Measurements from ENCODE around the gene TSPAN12. TPM values are rescaled to one million over a fixed set of nuclear protein-coding genes. Genes with fewer than 3 reads are reported as not detected.

Gene TSPAN12
- total and polyA plus RNA-seq, 12 donors = 9.4 to 166 (median 80.6) TPM

DNA sequence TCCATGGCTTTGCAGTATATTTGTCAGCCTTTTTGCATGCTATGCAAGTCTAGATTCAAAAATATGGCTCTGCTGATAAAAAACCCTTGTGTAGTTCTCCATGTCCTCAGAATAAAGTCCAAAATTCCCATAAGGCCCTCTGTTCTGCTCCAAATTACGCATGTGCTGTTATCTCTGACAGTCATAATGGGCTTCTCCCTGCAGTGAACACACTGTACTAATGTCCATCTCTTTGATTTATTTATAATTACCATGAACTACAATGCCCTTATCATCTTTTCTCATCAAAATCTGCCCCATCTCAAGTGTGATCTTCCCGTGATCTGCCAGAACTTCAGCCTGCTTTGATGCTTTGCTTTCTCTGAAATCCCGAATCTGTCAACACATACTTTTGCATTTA, 87.7 kb downstream of the TSPAN12 start:
- TF ChIP-seq, protein P1, sequence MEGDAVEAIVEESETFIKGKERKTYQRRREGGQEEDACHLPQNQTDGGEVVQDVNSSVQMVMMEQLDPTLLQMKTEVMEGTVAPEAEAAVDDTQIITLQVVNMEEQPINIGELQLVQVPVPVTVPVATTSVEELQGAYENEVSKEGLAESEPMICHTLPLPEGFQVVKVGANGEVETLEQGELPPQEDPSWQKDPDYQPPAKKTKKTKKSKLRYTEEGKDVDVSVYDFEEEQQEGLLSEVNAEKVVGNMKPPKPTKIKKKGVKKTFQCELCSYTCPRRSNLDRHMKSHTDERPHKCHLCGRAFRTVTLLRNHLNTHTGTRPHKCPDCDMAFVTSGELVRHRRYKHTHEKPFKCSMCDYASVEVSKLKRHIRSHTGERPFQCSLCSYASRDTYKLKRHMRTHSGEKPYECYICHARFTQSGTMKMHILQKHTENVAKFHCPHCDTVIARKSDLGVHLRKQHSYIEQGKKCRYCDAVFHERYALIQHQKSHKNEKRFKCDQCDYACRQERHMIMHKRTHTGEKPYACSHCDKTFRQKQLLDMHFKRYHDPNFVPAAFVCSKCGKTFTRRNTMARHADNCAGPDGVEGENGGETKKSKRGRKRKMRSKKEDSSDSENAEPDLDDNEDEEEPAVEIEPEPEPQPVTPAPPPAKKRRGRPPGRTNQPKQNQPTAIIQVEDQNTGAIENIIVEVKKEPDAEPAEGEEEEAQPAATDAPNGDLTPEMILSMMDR (IDR thresholded peaks at IDR 0.05) = no peak
- TF ChIP-seq POLR2A (IDR thresholded peaks at IDR 0.05) = no peak
- Histone ChIP-seq H3K4me3 (no peak overlapping the region), H3K9me3 (replicated peaks in 1 of 3) (peaks cover 0 to 10% (median 0%) of the 10 kb centered on the region in 3 donors), H3K4me1 (replicated peaks in 1 of 2) (no peaks in the 10 kb centered on the region), H3K36me3 (replicated peaks in 1 of 2) (no peaks in the 10 kb centered on the region), H3K27me3 (no peaks in the 10 kb centered on the region), H3K27ac (no peak overlapping the region)
- no peak for DNase-seq
- 49 to 69% (median 60%) methylated on average over 3 of the region's 3 CpGs for WGBS, 4 donors
- intact Hi-C loops (cut with DNase I) = no loop called here

DNA sequence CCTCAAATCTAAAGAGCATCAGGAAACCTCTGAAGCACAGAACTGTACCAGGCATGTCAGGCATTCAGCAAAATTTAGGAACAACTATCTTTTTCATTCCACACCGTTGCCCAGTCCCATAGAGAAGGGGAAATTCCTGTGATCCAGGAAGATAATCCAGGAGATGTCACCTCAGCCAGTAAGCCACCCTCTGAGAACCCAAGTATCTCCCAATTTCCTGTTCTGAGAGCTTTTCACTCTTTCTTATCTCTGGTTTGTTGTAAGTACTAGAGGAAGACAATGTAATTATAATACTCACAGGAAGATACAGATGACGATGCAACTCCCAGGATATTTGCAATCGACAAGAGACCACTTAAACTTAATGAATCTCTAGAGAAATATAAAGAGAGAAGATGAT, 97.1 kb downstream of the TSPAN12 start:
- 74 to 79% (median 76%) methylated on average over 3 of the region's 3 CpGs for WGBS, 4 donors

GRCh38 chr7:120760050-120760449, 97.9 kb downstream of the TSPAN12 start:
- 71 to 81% (median 75%) methylated on average over 2 of the region's 2 CpGs for WGBS, 4 donors
- no peak for DNase-seq
- intact Hi-C loops (cut with DNase I) = no loop called here
- no peak for TF ChIP-seq POLR2A (IDR thresholded peaks at IDR 0.05)
- TF ChIP-seq, protein P1 (IDR thresholded peaks at IDR 0.05) = no peak
- H3K4me1 ChIP-seq (replicated peaks in 1 of 2) = no peaks in the 10 kb centered on the region
- H3K4me3 ChIP-seq = no peak overlapping the region
- no peaks in the 10 kb centered on the region for H3K27me3 ChIP-seq
- no peak overlapping the region for H3K27ac ChIP-seq
- no peaks in the 10 kb centered on the region for H3K9me3 ChIP-seq (replicated peaks in 1 of 3)
- H3K36me3 ChIP-seq (replicated peaks in 1 of 2) = no peaks in the 10 kb centered on the region

More for the DNA sequence above, 97.1 kb downstream of the TSPAN12 start:
- Histone ChIP-seq H3K27me3 (no peaks in the 10 kb centered on the region), H3K9me3 (replicated peaks in 1 of 3) (no peaks in the 10 kb centered on the region), H3K36me3 (replicated peaks in 1 of 2) (no peaks in the 10 kb centered on the region), H3K4me1 (replicated peaks in 1 of 2) (no peaks in the 10 kb centered on the region), H3K4me3 (no peak overlapping the region), H3K27ac (no peak overlapping the region)
- no peak for TF ChIP-seq POLR2A (IDR thresholded peaks at IDR 0.05)
- TF ChIP-seq, protein P1 (IDR thresholded peaks at IDR 0.05) = no peak
- DNase-seq = no peak
- intact Hi-C loops (cut with DNase I) = no loop called here

- H3K27me3 ChIP-seq = no peaks in the 10 kb centered on the region
- 73 to 86% (median 84%) methylated on average over 3 of the region's 3 CpGs for WGBS, 4 donors
These were observed 114.8 kb downstream of the TSPAN12 start for GRCh38 chr7:120743128-120743527.

More at GRCh38 chr7:120743128-120743527, 114.8 kb downstream of the TSPAN12 start:
- no peak for TF ChIP-seq POLR2A (IDR thresholded peaks at IDR 0.05)
- TF ChIP-seq, protein P1 (IDR thresholded peaks at IDR 0.05) = no peak
- no peak for DNase-seq
- H3K4me1 ChIP-seq (replicated peaks in 1 of 2) = no peaks in the 10 kb centered on the region
- intact Hi-C loops (cut with DNase I) = no loop called here
- H3K4me3 ChIP-seq = no peak overlapping the region
- H3K27ac ChIP-seq = no peak overlapping the region
- no peaks in the 10 kb centered on the region for H3K36me3 ChIP-seq (replicated peaks in 1 of 2)
- no peaks in the 10 kb centered on the region for H3K9me3 ChIP-seq (replicated peaks in 1 of 3)

All from adrenal gland (tissue), 12 donors.